GM21529 (cell line): ENCODE results near the gene MGAT4B.
A peak's percentile ranks its signal among the peaks of the same experiment; 100 is the strongest.

Experiments
- ATAC-seq: cut with Tn5 transposase; IDR thresholded peaks from one replicate; pipeline ENCODE4 v1.9.1; 2021; ENCODE audit not compliant: unreplicated experiment

MGAT4B gene

GRCh38 chr5:179812997-179813607 is 6.4 kb upstream of the MGAT4B start:
- no peak for ATAC-seq

- no peak for ATAC-seq
Observed at GRCh38 chr5:179812135-179812825, 5.6 kb upstream of the MGAT4B start.

GRCh38 chr5:179805529-179806249 is 977 bp downstream of the MGAT4B start:
- peak; percentile 13 for ATAC-seq

DNA sequence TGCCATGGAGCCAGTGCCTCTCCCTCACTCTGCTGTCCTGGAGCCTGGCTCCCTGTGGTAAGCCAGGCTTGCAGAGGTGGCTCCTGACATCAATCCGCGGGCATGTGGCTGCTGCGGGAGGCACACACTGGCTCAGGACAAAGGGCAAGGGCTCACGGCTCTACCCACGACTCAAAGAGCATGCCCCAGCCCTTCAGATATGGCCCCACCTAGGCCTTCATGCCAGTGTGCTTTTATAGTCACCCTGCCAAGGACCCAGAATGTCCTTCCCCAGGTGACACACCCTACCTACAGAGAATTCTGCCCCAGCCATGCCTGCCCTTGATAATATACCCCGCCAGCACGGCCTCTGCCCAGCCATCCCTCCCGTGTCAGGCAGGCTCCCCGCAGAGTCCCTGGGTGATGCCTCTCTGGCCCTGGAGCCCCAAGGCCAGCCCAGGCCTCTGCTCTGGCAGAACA is 1.6 kb downstream of the MGAT4B start:
- ATAC-seq: no peak

DNA sequence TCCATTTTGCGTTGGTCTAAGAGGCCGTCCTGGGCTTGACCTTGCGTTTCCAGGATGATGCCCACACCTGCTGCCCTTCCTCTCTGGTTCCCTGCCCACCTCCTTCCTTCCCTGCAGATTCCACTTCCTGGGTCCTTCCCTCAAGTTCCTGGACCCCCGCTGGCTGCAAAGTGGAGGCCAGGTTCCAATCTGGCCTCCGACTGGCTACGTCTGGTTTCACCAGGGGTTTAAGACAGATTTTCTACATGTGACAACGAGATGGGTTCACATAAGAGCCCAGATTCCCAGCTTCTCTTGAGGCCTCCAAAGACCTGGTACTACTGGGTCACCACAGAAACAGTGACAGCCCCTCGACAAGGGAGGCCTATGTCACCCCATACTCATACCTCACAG is 2.1 kb downstream of the MGAT4B start:
- no peak for ATAC-seq

DNA sequence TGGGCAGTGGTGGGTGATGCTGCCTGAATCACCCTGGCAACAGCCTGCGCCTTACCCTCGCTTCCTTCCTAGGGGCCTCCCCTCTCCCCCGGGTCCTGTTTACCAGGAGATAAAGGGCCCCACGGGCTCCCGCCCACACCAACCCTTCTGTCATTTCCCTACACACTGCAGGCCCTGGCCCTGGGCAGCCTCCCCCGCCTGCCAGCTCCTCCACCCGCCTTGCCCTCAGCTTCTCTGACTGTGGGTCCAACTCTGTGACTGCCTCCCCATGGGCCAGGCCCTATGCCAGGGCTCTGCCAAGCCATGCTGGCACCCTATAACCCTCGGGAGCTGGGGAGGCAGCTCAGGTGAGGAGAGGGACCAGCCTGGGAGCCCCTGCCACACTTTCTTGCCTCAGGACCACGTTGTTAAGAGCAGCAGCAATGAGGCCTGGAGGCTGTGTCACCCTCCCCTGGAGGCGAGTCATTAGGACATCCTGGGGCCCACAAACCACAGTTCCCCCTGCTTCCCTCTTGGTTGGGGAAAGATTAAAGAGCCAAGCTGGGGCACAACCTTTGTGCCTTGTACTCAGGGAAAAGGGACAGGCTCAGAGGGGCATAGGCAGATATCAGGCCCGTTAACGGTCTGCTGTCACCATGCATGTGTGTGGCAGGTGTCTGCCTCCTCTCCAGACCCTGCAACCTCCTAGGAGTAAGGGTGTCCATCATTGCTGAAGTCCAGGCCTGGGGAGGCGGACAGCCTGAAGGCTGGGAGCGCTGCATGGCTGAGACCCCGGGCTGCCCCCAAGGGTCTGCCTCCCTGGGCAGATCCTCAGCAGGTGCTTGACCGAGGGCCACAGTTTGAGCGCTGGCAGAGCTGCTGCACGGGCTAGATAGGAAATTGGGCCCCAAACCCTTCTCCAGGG is 2.8 kb downstream of the MGAT4B start:
- ATAC-seq: no peak

- no peak for ATAC-seq
Observed at GRCh38 chr5:179802950-179803562, 3.6 kb downstream of the MGAT4B start.

- no peak for ATAC-seq
Observed at GRCh38 chr5:179802207-179802883, 4.3 kb downstream of the MGAT4B start.

- no peak for ATAC-seq
Observed at GRCh38 chr5:179801304-179802206, 5.1 kb downstream of the MGAT4B start.

DNA sequence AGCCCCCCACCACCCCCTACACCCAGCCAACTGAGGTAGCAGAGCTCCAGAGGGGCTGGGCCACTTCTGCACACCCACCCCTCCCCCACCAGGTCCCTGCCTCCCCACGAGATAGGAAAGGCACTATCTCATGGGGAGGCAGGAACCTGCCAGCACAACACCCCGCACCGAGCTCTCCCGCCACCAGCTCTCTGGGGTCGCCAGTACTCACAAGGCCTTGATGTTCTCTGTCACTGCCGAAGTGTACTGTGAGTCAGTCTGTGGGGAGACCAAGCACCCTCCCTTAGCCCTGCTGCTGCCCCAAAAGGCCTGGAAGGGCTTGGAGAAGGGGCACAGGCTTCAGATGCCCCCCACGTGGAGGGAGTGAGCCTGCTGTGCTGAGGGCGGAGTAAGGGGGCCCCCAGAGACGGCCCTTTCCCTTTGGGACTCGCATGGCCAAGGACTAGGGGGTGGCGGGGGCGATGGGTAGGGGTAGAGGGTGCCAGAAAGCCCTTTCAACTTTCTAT is 5.9 kb downstream of the MGAT4B start:
- no peak for ATAC-seq

GRCh38 chr5:179800071-179800695 is 6.5 kb downstream of the MGAT4B start:
- no peak for ATAC-seq

DNA sequence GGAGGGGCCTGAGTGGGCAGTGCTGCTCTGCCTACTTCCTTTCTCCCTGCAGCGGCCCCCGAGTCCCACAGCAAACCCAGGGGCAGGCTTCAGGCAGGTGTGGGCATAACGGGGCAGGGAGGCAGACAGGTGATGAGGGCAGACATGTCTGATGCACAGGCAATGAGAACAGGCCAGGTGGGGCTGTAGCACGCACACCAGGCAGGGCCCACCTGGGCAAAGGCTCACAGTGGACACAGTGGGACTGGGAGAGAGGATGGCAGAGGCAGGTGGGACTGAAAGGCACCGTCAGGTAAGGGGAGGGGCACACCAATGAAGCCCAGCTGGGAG is 7.1 kb downstream of the MGAT4B start:
- no peak for ATAC-seq

GRCh38 chr5:179798771-179799643 is 7.7 kb downstream of the MGAT4B start:
- ATAC-seq: no peak

- no peak for ATAC-seq
Observed at GRCh38 chr5:179798144-179798770, 8.4 kb downstream of the MGAT4B start.

GRCh38 chr5:179797741-179798140 is 8.9 kb downstream of the MGAT4B start:
- no peak for ATAC-seq

GRCh38 chr5:179796877-179797608 is 9.6 kb downstream of the MGAT4B start:
- ATAC-seq: no peak
